H9 (cell line): Measurements from ENCODE around the gene LHX4. TPM values are rescaled to one million over a fixed set of nuclear protein-coding genes. Genes with fewer than 3 reads are reported as not detected.
A peak's percentile ranks its signal among the peaks of the same experiment; 100 is the strongest.

ENCODE experiments used
- DNase-seq: peaks from one replicate; pipeline ENCODE4 v3.0.0-alpha.2; 2017
- H2AFZ ChIP-seq: one replicate; pipeline ENCODE4 v1.6.1; 2013; ENCODE audit warnings: mild to moderate bottlenecking, low read length, control low read depth, moderate library complexity
- H2AK5ac ChIP-seq: 2 replicates; pipeline ENCODE4 v1.6.1; 2013; ENCODE audit warnings: low read length, control low read depth, mixed read lengths; ENCODE audit not compliant: insufficient read length
- H2BK120ac ChIP-seq: one replicate; pipeline ENCODE4 v1.6.1; 2013; ENCODE audit warnings: low read depth, mild to moderate bottlenecking, low read length, control low read depth, inconsistent platforms; ENCODE audit not compliant: poor library complexity, severe bottlenecking
- H2BK12ac ChIP-seq: 2 replicates; pipeline ENCODE4 v1.6.1; 2013; ENCODE audit warnings: low read length, control low read depth, mixed read lengths, low read depth; ENCODE audit not compliant: insufficient read length
- H2BK15ac ChIP-seq: 2 replicates; pipeline ENCODE4 v1.6.1; 2013; ENCODE audit warnings: low read depth, low read length, control low read depth
- H2BK20ac ChIP-seq: one replicate; pipeline ENCODE4 v1.6.1; 2013; ENCODE audit warnings: low read depth, mild to moderate bottlenecking, low read length, control low read depth, inconsistent platforms; ENCODE audit not compliant: poor library complexity, severe bottlenecking
- H2BK5ac ChIP-seq: 2 replicates; pipeline ENCODE4 v1.6.1; 2013; ENCODE audit warnings: low read length, control low read depth, mixed read lengths; ENCODE audit not compliant: insufficient read length
- H3K14ac ChIP-seq: 2 replicates; pipeline ENCODE4 v1.6.1; 2013; ENCODE audit warnings: low read length, control low read depth; ENCODE audit not compliant: insufficient read depth
- H3K18ac ChIP-seq: 2 replicates; pipeline ENCODE4 v1.6.1; 2013; ENCODE audit warnings: low read depth, mild to moderate bottlenecking, mixed read lengths, low read length, control low read depth; ENCODE audit not compliant: insufficient read length
- H3K23ac ChIP-seq: 2 replicates; pipeline ENCODE4 v1.6.1; 2013; ENCODE audit warnings: low read length, control low read depth, mixed read lengths, low read depth; ENCODE audit not compliant: insufficient read length
- H3K23me2 ChIP-seq: 2 replicates; pipeline ENCODE4 v1.6.1; 2013; ENCODE audit warnings: low read depth, mild to moderate bottlenecking, mixed read lengths, low read length, control low read depth; ENCODE audit not compliant: insufficient read length, poor library complexity, severe bottlenecking
- H3K27ac ChIP-seq: 2 replicates; pipeline ENCODE4 v1.5.1; 2013; ENCODE audit warnings: low read length, control low read depth, mixed read lengths, low read depth; ENCODE audit not compliant: insufficient read length
- H3K27me3 ChIP-seq: 2 replicates; pipeline ENCODE4 v1.6.1; 2013; ENCODE audit warnings: low read length, control low read depth, inconsistent platforms; ENCODE audit not compliant: insufficient read depth
- H3K4ac ChIP-seq: 2 replicates; pipeline ENCODE4 v1.6.1; 2013; ENCODE audit warnings: low read depth, mild to moderate bottlenecking, control low read depth, inconsistent platforms, low read length, moderate library complexity
- H3K4me1 ChIP-seq: 2 replicates; pipeline ENCODE4 v1.6.1; 2013; ENCODE audit warnings: low read length, control low read depth, inconsistent platforms; ENCODE audit not compliant: insufficient read depth
- H3K4me2 ChIP-seq: 2 replicates; pipeline ENCODE4 v1.6.1; 2013; ENCODE audit warnings: low read length, control low read depth, mixed read lengths; ENCODE audit not compliant: insufficient read length, insufficient read depth
- H3K56ac ChIP-seq: 2 replicates; pipeline ENCODE4 v1.6.1; 2013; ENCODE audit warnings: low read depth, mild to moderate bottlenecking, mixed read lengths, low read length, control low read depth; ENCODE audit not compliant: insufficient read length
- H3K79me1 ChIP-seq: 2 replicates; pipeline ENCODE4 v1.6.1; 2013; ENCODE audit warnings: low read depth, mild to moderate bottlenecking, moderate library complexity, low read length, control low read depth, inconsistent platforms; ENCODE audit not compliant: insufficient read depth, poor library complexity, severe bottlenecking
- H3K79me2 ChIP-seq: 2 replicates; pipeline ENCODE4 v1.6.1; 2013; ENCODE audit warnings: low read length, control low read depth, inconsistent platforms; ENCODE audit not compliant: insufficient read depth
- H3K9ac ChIP-seq: 2 replicates; pipeline ENCODE4 v1.6.1; 2013; ENCODE audit warnings: low read length, control low read depth, mixed read lengths; ENCODE audit not compliant: insufficient read length; ENCODE audit errors: extremely low read depth
- H3K9me3 ChIP-seq: one replicate; pipeline ENCODE4 v1.6.1; 2013; ENCODE audit warnings: low read depth, low read length, inconsistent platforms; ENCODE audit not compliant: control insufficient read depth
- H3T11ph ChIP-seq: one replicate; pipeline ENCODE4 v1.6.1; 2013; ENCODE audit warnings: mild to moderate bottlenecking, low read length, control low read depth, inconsistent platforms
- H4K20me1 ChIP-seq: one replicate; pipeline ENCODE4 v1.6.1; 2013; ENCODE audit not compliant: control insufficient read depth, insufficient read length, insufficient read depth
- H4K5ac ChIP-seq: 2 replicates; pipeline ENCODE4 v1.6.1; 2013; ENCODE audit warnings: low read depth, mild to moderate bottlenecking, mixed read lengths, low read length, control low read depth; ENCODE audit not compliant: insufficient read length
- H4K8ac ChIP-seq: replicated peaks from 2 replicates; pipeline ENCODE4 v1.6.1; 2013; ENCODE audit warnings: low read length, control low read depth, mixed read lengths, low read depth; ENCODE audit not compliant: insufficient read length
- H4K91ac ChIP-seq: 2 replicates; pipeline ENCODE4 v1.6.1; 2013; ENCODE audit warnings: low read depth, mild to moderate bottlenecking, moderate library complexity, mixed read lengths, low read length, control low read depth; ENCODE audit not compliant: insufficient read length
- H3K27ac Mint-ChIP-seq, 3 experiments: 2 replicates in 2 of 3; 3 replicates in 1 of 3; pipeline ENCODE4 v1.8.0; 2020 to 2021; ENCODE audit warnings: mixed read lengths in 3 of 3, mild to moderate bottlenecking in 1 of 3, moderate library complexity in 1 of 3
- H3K27me3 Mint-ChIP-seq: 2 replicates; pipeline ENCODE4 v1.8.0; 2021; ENCODE audit warnings: low read depth, mild to moderate bottlenecking, moderate library complexity, mixed read lengths
- H3K36me3 Mint-ChIP-seq, 3 experiments: 2 replicates in 2 of 3; 3 replicates in 1 of 3; pipeline ENCODE4 v1.8.0; 2020 to 2021; ENCODE audit warnings: low read depth in 3 of 3, mixed read lengths in 3 of 3; ENCODE audit not compliant: insufficient read depth in 1 of 3
- H3K4me1 Mint-ChIP-seq, 2 experiments: 2 replicates each; pipeline ENCODE4 v1.8.0; 2020; ENCODE audit warnings: mixed read lengths in 2 of 2
- H3K4me3 Mint-ChIP-seq, 2 experiments: 2 replicates in 1 of 2; 3 replicates in 1 of 2; pipeline ENCODE4 v1.8.0; 2020 to 2021; ENCODE audit warnings: mild to moderate bottlenecking in 2 of 2, mixed read lengths in 2 of 2, moderate library complexity in 1 of 2
- H3K9me3 Mint-ChIP-seq, 2 experiments: 2 replicates in 1 of 2; 3 replicates in 1 of 2; pipeline ENCODE4 v1.8.0; 2020; ENCODE audit warnings: mild to moderate bottlenecking in 2 of 2, mixed read lengths in 2 of 2, moderate library complexity in 1 of 2
- CTCF ChIP-seq: fragments of 200-600 bp; sonication (generic); conservative IDR thresholded peaks from 3 replicates; pipeline ENCODE4 v1.8.0; 2021; ENCODE audit warnings: antibody characterized with exemption, mild to moderate bottlenecking
- WGBS: extraction: QIAGEN DNeasy Blood & Tissue Kit; methylation state at CpG from one replicate; pipeline ENCODE4 v1.1.7; 2013; ENCODE audit warnings: missing lambda C conversion rate, low lambda C conversion rate, mixed read lengths; ENCODE audit not compliant: insufficient read length; ENCODE audit errors: extremely low coverage; 5-methylcytosine and 5-hydroxymethylcytosine counted together
- long read RNA-seq: library from polyadenylated mRNA; unstranded; transcript quantifications from one replicate; pipeline ENCODE4 v2.0.0, GENCODE V29; 2020
- total RNA-seq: library from RNA; stranded (reverse); gene quantifications from 2 replicates; pipeline ENCODE4 v1.2.1, GENCODE V29; 2021

The LHX4 gene
- 1.9 and 2.0 TPM in 2 replicates for total RNA-seq
- long read RNA-seq, full-length matches to known transcripts, result 3 of 16 reads
- long read RNA-seq, partial matches to known transcripts, result 0 of 16 reads
- long read RNA-seq, other reads (novel, unspliced or antisense), result 13 of 16 reads

- Histone ChIP-seq H2BK15ac (no peak within 1 kb of the TSS), H3K79me1 (no peaks in the 10 kb centered on the region), H3K18ac (peak within 1 kb of the TSS; percentile 68), H4K91ac (no peak within 1 kb of the TSS), H3K23me2 (peaks cover 29% of the 10 kb centered on the region), H2AK5ac (no peak within 1 kb of the TSS), H2BK5ac (no peak within 1 kb of the TSS), H2AFZ (no peak within 1 kb of the TSS), H2BK20ac (no peak within 1 kb of the TSS), H3K4me1 (peaks cover 12% of the 10 kb centered on the region; the same call in 1 of the 2 replicates), H2BK120ac (no peak within 1 kb of the TSS), H3K14ac (peak within 1 kb of the TSS; percentile 57; the same call in 1 of the 2 replicates), H3K23ac (no peak within 1 kb of the TSS), H3K4ac (no peak within 1 kb of the TSS), H3K4me2 (peak within 1 kb of the TSS; percentile 76), H2BK12ac (no peak within 1 kb of the TSS), H4K5ac (no peak within 1 kb of the TSS), H3K27me3 (peaks cover 55% of the 10 kb centered on the region), H3T11ph (no peak within 1 kb of the TSS), H3K9ac (no peak within 1 kb of the TSS), H3K27ac (no peak within 1 kb of the TSS), H4K20me1 (no peaks in the 10 kb centered on the region), H3K56ac (no peak within 1 kb of the TSS), H3K79me2 (no peaks in the 10 kb centered on the region), H3K9me3 (no peaks in the 10 kb centered on the region), H4K8ac (no peak within 1 kb of the TSS)
- Mint-ChIP-seq H3K27ac (no peak within 1 kb of the TSS), H3K9me3 (peaks cover 3 to 5% of the 10 kb centered on the region in 2 experiments; a peak in 3 of 5 replicates), H3K27me3 (peaks cover 93% of the 10 kb centered on the region), H3K4me3 (peak within 1 kb of the TSS; percentile 63 to 89), H3K36me3 (peaks cover 0 to 2% (median 0%) of the 10 kb centered on the region in 3 experiments; a peak in 1 of 7 replicates), H3K4me1 (peaks cover 32 to 47% of the 10 kb centered on the region in 2 experiments)
- TF ChIP-seq CTCF, result no peak
- no CpG with 5 or more reads among the region's 105 CpGs for WGBS
- peak; percentile 90 for DNase-seq
These were observed at the start of gene LHX4 for GRCh38 chr1:180229483-180230415. Gene LHX4 (plus strand): TSS chr1:180230264. CDS start chr1:180230530, 266 bp downstream.
